CD4-positive, alpha-beta T cell treated with Interleukin-6 for 4 hours (primary cell): ENCODE data around the gene SMCO2.
A peak's percentile ranks its signal among the peaks of the same experiment; 100 is the strongest.
"Not testable (repeated sequence)": the region's sequence is repeated elsewhere in the genome, so short reads cannot be mapped to it uniquely, and the experiment has no call there.

ENCODE experiments used
- DNase-seq: peaks from one replicate; pipeline ENCODE4 v3.0.0-alpha.2; 2020; ENCODE audit warnings: mixed read lengths

The SMCO2 gene

DNA sequence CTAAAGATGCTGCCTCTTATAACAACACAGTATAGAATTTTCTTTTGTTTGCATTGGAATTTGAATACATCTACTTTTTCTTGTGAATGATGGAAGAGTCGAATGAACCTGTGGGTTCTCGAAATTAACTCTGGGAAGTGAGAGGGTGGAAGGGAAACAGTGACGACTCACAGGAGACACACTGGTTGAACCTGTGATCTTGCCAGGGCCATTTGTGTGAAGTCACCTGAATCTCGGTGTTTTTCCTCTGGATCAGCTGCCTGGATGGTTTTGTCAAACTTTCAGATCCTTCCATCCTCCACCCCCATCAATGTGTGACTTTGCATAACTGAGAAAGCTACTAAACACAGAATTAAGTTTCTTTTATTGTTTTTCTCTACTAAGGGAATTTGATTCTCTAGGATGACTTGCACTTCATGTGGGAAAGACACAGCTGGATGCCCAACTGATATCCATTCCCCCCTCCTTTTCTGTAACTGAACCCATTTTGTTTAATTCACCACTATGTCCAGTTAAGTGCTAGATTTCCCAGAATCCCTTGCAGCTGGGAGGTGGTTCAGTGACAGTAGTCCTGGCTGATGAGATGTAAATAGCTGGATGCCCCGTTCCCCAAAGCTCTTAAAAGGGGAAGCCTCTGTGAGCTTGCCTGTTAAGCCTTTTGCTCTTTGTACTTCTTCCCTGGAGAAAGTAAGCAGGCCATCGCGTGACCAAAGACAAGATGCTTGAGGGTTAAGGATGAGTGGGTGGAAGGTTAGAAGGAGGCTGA, 83.8 kb downstream of the SMCO2 start:
- DNase-seq, result no peak

DNA sequence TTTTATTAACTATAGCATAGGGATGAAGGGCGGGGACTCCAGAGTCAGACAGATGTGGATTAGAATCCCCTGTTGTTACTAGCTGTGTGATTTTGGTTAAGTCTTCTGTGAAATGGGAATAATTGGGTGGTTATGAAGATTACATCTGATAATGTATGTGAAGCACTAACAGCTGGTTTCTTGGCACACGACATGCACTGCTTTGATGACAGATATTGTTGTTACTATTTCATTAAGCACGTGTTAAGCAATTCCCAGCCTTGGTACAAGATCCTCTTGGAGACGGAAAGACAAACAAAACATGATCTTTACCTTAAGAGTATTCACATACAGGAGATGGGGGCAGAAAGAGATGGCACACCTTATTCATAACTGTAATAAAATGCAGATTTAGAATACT, 85.4 kb downstream of the SMCO2 start:
- DNase-seq, result no peak

DNA sequence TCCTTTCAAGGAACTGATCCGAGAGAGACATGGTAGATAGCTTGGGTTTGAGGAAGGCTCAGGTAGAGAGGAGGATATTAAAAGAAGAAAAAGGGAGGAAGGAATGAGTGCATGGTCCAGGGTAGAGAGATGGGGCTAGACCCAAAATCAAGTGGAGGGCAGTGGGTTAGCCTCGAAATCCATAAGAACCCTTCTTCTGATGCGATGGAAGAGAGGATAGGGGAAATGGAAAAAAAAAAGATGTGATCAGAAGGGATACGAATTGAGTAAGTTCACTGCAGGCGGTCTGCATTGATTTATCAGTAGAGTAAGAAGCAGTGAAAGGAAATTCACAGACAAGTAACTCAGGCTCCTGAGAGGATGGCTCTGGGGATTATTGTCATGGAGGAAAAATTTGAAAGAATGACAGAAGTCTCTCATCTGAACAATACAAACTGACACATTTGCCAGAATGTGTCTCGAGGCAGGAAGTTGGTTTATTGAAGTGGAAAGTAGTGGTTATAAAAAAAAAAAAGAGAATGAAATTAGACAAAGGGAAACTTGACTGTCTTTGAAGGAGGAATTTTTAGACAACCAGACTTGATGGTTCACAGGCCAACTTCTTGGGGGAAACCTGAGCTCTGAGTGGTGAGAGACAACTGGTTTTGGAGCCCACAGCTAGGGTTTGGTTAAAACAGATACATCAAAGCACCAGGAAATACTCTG, 87.7 kb downstream of the SMCO2 start:
- DNase-seq, result peak; percentile 25

DNA sequence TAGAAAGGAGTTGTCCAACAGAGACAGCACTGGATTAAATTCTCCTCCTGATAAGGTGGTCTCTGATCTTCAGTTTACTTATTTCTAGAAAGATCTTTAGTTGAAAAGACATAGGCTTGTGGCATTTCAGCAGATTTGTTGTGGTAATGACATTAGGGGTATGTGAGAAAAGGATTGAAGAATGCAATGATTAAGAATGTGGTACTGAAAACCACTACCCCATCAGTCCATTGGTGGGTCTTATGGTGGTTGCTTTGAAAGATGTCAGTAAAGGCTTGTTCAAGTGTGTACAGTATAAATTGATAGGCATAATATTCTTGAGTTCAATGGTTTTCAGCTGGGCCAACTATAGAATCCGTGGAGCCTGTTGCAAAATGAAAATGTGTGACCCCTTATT, 88.2 kb downstream of the SMCO2 start:
- no peak for DNase-seq

DNA sequence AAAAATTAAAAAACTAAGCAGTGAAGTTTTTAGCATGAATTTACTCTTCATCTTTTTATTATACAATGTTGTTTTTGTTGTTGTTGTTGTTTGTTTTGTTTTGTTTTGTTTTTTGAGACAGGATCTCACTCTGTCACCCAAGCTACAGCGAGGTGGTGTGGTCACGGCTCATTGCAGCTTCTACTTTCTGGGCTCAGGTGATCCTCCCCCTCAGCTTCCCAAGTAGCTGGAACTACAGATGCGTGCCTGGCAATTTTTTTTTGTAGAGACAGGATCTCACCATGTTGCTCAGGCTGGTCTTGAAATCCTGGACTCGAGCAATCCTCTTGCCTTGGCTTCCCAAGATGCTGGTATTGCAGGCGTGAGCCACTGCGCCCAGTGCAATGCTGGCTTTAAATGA, 88.8 kb downstream of the SMCO2 start:
- no peak for DNase-seq

DNA sequence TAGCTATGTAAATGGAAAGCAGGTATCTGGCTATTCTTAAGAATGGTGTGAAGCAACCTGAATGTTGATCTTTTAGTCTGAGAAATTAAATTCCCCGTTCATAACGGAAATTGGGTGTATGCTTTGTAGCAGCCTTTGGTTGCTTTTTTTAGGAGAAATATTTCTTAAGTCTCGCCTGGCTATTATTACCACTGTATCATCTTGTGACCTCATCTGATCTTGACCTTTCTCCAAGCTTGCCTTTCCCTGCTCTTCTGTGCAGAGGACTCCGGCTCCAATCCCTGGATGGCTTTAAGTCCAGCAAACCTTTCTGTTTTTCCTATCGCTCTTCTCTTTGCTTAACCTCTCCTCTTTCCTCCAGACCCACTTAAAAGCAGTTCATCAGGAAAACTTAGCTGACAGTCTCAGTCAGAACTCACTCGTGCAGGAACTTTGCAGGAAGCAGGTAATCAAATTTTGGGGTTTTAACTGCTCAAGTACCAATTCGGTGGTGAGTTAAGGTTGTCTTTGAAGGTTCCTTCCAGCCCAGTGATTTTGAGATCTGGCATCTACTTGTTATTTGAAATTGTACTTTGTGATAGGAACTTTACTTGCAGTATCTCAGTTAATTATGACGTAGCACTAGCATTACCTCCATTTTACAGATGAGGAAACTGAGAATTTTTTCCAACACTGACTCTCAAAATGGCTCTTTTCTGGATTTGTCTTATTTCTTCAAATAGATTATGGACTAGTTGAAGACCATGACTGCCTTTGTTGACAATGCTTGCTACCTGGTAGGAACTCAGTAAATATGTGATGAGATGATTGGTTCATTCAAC, 91.5 kb downstream of the SMCO2 start:
- DNase-seq, result no peak

DNA sequence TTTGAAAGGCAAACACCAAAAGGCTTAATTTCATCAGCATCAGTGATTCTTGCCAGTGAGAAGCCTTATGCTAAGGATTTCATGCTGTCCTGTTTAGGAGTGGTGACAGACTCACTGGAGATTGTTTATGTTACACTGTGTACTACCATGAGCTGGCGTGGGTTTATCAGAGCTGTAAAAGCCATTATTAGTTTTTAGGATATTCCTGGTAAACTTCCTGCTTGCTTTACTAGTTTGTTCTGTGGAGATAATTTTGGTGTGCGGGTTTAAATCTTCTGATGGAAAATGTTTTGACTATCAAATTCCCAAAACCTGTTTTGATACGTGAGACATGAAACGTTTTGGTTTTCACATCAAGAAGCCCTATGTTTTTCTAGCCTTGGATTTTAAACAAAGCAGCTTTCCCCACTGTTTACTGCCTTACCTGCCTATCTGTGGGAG, 92.7 kb downstream of the SMCO2 start:
- no peak for DNase-seq

DNA sequence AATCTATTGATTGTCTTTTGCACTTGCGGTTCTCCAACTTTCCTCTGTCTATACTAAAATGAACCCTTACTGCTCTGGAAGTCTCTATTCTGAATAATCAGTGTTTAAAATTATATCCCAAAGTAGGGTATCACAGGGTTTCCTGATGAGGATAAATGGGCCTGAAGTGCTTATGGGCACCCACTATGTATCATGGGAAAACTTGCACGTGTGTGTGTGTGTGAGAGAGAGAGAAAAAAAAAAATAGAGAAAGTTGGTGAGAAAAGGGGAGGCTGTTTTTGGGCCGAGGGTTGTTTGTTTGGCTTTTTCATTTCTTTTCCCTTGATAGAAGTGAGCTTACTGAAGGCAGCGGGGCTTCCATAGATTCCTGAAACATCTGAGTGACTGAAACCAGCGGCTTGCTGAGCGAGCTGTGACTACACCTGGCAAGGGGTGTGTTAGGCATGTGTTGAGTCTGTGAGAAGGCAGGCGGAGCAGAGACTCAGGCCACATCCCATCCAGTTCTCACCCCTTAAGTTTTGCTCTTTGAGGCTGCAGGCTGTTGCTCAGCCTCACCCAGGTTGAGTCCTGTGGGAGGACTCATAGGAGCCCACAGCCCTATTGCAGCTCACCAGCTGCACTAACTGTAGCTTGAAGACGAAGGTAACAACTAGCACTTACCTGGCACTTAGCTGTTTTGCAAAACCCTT, 94.6 kb downstream of the SMCO2 start:
- no peak for DNase-seq

DNA sequence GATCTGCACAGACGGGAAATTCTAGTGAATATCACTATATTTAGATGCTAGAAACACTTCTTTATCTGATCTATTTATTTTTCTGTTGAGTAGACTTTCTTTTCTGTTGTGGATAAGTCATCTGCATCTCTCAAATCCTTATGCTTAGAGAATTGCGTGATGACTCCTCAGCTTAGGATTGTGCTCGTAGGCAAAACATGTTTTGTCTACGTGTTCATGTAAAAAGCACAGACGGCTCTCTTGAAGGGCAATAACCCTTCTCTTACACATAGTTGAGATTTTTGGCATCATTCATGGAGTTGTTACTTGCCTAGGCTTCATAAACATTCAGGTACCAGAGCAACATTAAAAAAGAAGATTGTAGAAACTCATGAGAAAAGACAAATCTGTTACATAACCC, 96.1 kb downstream of the SMCO2 start:
- DNase-seq, result no peak

DNA sequence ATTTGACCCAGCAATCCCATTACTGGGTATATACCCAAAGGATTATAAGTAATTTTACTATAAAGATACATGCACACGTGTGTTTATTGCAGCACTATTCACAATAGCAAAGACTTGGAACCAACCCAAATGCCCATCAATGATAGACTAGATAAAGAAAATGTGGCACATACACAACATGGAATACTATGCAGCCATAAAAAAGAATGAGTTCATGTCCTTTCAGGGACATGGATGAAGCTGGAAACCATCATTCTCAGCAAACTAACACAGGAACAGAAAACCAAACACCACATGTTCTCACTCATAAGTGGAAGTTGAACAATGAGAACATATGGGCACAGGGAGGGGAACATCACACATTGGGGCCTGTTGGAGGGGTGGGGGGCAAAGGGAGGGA, 98.3 kb downstream of the SMCO2 start:
- DNase-seq, result not testable (repeated sequence)

DNA sequence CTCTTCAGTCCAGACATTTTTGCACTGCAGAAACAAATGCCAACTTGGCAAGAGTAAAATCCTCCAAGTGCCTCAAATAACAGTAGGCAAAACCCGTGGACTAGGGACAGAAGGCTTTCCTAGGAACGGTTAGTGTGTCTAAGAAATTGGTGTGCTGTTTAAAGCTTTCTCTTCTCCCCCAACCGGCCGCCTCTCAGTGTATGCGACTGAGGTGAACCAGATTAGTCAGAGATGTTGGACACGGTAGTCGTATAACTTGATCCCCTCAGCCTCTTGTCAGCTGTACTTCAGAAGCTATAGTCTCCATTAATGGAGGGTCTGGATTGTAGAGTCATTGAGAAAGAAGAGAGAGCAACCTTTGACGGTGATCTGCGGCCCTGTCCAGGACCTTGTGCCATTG, 99.1 kb downstream of the SMCO2 start:
- no peak for DNase-seq

DNA sequence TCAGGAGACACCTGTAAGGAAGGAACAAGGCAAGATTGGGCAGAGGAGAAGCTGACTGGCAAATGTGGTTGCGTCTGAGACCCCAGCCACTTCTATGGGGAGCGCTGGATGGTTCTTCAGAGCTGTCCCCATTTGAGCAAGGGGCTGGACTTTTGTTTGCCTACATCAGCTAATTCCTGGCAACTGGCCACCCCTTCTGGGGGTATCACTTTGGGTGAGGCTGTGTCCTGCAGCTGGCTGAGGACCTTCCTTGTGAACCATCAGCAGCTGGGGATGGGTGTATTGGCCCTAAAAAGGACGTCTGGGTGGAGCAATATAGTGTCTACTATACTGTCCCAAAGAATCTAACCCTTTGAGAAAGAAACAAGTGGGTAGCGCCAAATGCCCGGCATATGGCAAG, 101.1 kb downstream of the SMCO2 start:
- no peak for DNase-seq

DNA sequence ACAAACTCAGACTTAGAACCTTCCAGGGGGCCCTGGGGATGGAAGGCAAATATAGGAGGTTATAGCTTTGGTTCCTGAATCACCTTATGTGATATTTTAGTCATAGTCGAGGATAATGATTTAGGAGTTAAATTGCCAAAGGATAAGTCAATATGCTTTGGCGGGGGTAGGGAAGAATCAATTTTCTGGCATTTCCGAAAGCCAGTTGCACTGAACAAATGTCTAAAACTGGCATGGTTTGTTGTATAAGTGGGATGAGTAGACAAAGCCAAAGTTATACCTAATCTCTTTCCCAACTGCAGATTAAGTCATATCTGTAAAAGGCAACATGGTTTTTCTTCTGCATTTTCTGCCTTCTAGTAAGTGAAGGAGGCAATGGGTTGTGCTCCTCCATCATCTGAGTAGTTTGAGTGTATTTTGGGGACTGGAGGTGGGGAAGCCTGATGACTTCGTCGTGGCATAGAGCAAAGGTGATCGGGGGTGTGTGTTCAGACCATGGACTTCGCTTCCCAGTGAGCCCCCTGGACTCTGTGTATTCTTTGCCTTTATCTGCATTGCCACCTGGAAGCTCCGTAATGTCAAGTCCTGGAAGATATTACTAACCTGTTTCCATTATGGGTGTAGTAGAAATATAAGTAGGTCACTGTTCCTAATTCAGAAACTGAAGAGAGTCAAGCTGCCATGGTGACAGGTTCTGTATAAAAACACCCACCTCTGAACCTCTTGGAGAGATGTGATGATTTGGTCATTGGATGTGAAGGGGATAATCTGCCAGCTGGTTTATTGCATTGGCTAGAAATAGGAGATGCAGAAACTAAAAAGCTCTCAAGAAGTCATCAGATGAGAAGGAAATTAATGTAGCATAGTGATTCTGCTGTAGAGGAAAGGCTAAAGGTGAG, 102.0 kb downstream of the SMCO2 start:
- no peak for DNase-seq

DNA sequence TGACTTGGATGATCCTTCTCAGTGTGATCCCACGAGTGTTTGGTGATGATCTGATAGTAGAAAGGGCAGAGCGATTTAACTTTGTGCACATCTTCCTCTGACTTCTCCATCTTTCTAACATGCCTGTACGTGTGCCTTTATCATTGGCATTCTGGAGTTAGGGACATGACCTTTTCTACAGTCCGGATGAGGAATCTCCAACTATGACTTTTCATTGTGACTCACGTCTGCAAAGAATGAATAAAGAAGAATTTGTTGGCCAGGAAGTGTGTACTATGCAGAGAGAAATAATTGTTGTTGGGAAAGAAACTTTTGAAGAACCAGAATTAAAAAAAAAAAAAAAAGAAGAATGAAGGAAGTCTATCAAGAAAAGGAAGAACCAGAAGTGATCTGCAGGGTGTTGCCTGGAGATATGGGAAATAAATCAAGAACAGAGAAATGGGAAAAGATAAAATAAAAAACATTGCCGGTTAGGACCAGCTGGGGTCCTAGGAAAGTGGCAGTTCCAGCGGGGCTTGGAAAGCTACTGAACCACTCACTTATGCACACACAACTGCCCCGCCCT, 102.8 kb downstream of the SMCO2 start:
- no peak for DNase-seq

DNA sequence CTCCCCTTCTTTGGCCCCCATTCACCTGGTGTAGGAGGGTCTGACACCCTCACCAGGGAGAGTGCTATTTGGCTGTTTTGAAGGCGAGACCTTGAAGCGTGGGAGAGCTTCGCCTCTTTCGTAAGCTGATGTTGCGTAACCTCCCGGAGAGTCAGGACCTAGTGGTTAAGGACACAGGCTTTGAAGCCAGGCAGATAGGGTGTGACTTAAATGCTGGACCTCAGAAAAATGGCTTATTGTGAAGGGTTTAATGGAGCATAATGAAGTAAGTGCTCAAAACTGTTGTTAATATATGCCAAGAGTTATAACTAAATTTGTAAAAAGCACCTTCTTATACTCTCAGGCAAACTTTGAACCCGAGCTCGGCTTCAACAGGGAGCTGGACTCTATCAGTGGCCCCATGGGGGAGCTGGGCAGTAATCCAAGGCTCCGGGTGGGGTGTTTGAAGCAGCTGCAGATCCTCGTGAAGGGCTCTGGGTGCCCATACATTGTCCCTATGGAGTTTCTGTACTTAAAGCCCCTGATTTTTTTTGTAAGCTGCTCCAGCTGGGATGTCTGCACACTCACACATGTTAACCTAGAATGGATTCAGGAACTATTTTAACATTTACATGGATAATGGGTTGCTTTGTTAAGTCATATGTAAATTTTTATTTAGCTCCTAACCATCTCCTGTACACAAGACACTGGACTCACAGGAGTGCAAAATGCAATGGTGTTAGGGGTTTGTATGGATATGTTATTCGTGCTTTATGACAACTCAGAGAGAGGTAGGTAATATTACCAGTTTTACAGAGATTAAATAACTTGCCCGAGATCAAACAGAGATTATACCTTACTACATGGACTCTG, 103.5 kb downstream of the SMCO2 start:
- no peak for DNase-seq

DNA sequence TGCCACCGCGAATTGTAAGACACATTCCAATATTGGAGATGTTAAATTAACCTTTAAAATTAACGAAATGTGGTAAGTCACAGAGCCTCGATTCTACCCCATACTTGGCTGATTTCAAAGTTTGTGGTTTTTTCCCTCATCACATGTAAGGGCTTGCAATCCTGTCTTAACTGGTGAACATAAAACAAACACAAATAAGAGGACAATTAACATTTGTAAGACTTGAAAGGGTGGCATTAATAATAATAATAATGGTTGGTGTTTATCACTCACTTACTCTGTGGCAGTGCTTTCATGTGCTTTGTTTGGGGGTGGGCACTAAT, 104.1 kb downstream of the SMCO2 start:
- DNase-seq, result no peak

DNA sequence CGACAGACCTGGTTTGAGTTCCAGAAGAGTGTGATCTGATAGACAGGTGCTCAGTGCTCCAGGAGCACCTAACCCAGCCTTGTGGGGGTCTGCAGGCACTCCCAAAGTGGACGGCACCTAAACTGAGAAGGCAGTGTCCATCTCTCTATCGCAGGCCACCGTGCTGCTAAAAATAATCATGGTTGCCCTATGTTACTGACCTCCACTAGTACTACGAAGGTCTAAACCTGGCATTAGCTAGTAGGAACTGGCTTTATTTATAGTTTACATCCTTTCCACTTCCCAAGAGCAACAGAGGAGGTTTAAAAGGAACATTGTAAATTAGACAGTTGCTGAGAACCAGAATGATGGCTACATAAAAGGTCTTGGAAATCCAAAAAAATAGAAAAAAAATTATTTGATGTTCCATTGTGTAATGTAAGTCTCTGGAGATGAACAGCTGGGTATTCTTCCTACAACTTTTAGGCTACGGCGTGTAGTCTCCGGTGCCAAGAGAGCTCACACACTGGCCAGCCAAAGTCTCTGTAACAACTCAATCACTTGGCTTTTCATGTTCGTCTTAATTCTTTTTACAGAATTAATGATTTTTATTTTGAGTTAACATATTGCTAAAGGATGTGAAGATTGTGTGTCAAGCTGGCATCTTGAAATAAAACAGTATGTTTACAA, 104.8 kb downstream of the SMCO2 start:
- no peak for DNase-seq
